GM21825 (cell line): ENCODE measurements around the gene TRPV4.

Source experiments
- ATAC-seq: cut with Tn5 transposase; IDR thresholded peaks from one replicate; pipeline ENCODE4 v1.9.1; 2021; ENCODE audit warnings: mild to moderate bottlenecking, moderate library complexity; ENCODE audit not compliant: unreplicated experiment

TRPV4 gene

GRCh38 chr12:109743076-109743910 lies 89.9 kb downstream of the TRPV4 start:
- ATAC-seq = no peak

GRCh38 chr12:109741970-109742703 lies 91.1 kb downstream of the TRPV4 start:
- no peak for ATAC-seq

- ATAC-seq = no peak
Measured at GRCh38 chr12:109741286-109741969, 91.8 kb downstream of the TRPV4 start.

GRCh38 chr12:109740694-109741245 lies 92.4 kb downstream of the TRPV4 start:
- no peak for ATAC-seq

GRCh38 chr12:109739747-109740693 lies 93.2 kb downstream of the TRPV4 start:
- ATAC-seq = no peak

GRCh38 chr12:109738878-109739665 lies 94.1 kb downstream of the TRPV4 start:
- no peak for ATAC-seq

GRCh38 chr12:109738209-109738608 lies 95.0 kb downstream of the TRPV4 start:
- ATAC-seq = no peak

- no peak for ATAC-seq
Measured at GRCh38 chr12:109737631-109738030, 95.6 kb downstream of the TRPV4 start.

GRCh38 chr12:109737126-109737525 lies 96.1 kb downstream of the TRPV4 start:
- ATAC-seq = no peak

- ATAC-seq = no peak
Measured at GRCh38 chr12:109736552-109737108, 96.6 kb downstream of the TRPV4 start.

GRCh38 chr12:109735825-109736551 lies 97.2 kb downstream of the TRPV4 start:
- ATAC-seq = no peak

- no peak for ATAC-seq
Measured at GRCh38 chr12:109735051-109735521, 98.1 kb downstream of the TRPV4 start.

GRCh38 chr12:109734219-109735000 lies 98.8 kb downstream of the TRPV4 start:
- no peak for ATAC-seq
